Measurements from ENCODE around the gene HYOU1.

GRCh38 chr11:118998388-118998717 is 58.7 kb downstream of the HYOU1 start:
- TF ChIP-seq, protein P1, sequence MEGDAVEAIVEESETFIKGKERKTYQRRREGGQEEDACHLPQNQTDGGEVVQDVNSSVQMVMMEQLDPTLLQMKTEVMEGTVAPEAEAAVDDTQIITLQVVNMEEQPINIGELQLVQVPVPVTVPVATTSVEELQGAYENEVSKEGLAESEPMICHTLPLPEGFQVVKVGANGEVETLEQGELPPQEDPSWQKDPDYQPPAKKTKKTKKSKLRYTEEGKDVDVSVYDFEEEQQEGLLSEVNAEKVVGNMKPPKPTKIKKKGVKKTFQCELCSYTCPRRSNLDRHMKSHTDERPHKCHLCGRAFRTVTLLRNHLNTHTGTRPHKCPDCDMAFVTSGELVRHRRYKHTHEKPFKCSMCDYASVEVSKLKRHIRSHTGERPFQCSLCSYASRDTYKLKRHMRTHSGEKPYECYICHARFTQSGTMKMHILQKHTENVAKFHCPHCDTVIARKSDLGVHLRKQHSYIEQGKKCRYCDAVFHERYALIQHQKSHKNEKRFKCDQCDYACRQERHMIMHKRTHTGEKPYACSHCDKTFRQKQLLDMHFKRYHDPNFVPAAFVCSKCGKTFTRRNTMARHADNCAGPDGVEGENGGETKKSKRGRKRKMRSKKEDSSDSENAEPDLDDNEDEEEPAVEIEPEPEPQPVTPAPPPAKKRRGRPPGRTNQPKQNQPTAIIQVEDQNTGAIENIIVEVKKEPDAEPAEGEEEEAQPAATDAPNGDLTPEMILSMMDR (IDR thresholded peaks at IDR 0.05; ENCODE audit: borderline replicate concordance, extremely low read depth, low read length, poor library complexity, severe bottlenecking) = no peak
- TF ChIP-seq EZH2 (IDR thresholded peaks at IDR 0.05; ENCODE audit: borderline replicate concordance, low read depth, low read length, severe bottlenecking) = no peak

All from DND-41 (cell line).